Measurements from ENCODE around the gene AREL1.
A peak's percentile ranks its signal among the peaks of the same experiment; 100 is the strongest.
"Not testable (repeated sequence)": the region's sequence is repeated elsewhere in the genome, so short reads cannot be mapped to it uniquely, and the experiment has no call there.

The AREL1 gene

GRCh38 chr14:74712499-74713394, at the start of gene AREL1, which contains the start of gene FCF1:
AREL1 (minus strand) TSS chr14:74713080; CDS start chr14:74685615, 27,465 bp downstream.
FCF1 (plus strand) TSS chr14:74713144; CDS start chr14:74713198, 54 bp downstream.
- DNase-seq, result peak; percentile 87

GRCh38 chr14:74758505-74758904, 45.6 kb upstream of the AREL1 start:
- not testable (repeated sequence) for DNase-seq

- DNase-seq, result no peak
These were observed 43.4 kb upstream of the AREL1 start for GRCh38 chr14:74756326-74756725.

- DNase-seq, result no peak
These were observed 42.0 kb upstream of the AREL1 start for GRCh38 chr14:74754899-74755298.

GRCh38 chr14:74754157-74754556, 41.3 kb upstream of the AREL1 start:
- no peak for DNase-seq

GRCh38 chr14:74747237-74747636, 34.4 kb upstream of the AREL1 start:
- DNase-seq, result no peak

- peak; percentile 21 for DNase-seq
These were observed 26.6 kb upstream of the AREL1 start for GRCh38 chr14:74739293-74740030.

GRCh38 chr14:74737753-74738325, 25.0 kb upstream of the AREL1 start:
- peak; percentile 76 for DNase-seq

- no peak for DNase-seq
These were observed 22.2 kb upstream of the AREL1 start for GRCh38 chr14:74735125-74735524.

GRCh38 chr14:74733221-74733620, 20.3 kb upstream of the AREL1 start:
- no peak for DNase-seq

- no peak for DNase-seq
These were observed 19.5 kb upstream of the AREL1 start for GRCh38 chr14:74732387-74732786.

- no peak for DNase-seq
These were observed 10.3 kb upstream of the AREL1 start for GRCh38 chr14:74723134-74723533.

- DNase-seq, result peak; percentile 25
These were observed 7.6 kb upstream of the AREL1 start for GRCh38 chr14:74720526-74720925.

- no peak for DNase-seq
These were observed 485 bp upstream of the AREL1 start for GRCh38 chr14:74713395-74713735.

- DNase-seq, result no peak
These were observed 1.2 kb downstream of the AREL1 start for GRCh38 chr14:74711651-74712050.

GRCh38 chr14:74710480-74710879, 2.4 kb downstream of the AREL1 start:
- no peak for DNase-seq

GRCh38 chr14:74705613-74706500, 7.0 kb downstream of the AREL1 start:
- DNase-seq, result no peak

- no peak for DNase-seq
These were observed 8.2 kb downstream of the AREL1 start for GRCh38 chr14:74704656-74705055.

GRCh38 chr14:74703043-74703442, 9.8 kb downstream of the AREL1 start:
- DNase-seq, result no peak

GRCh38 chr14:74702293-74702692, 10.6 kb downstream of the AREL1 start:
- no peak for DNase-seq

GRCh38 chr14:74698465-74698864, 14.4 kb downstream of the AREL1 start:
- no peak for DNase-seq

- DNase-seq, result no peak
These were observed 14.9 kb downstream of the AREL1 start for GRCh38 chr14:74697976-74698375.

GRCh38 chr14:74697543-74697942, 15.3 kb downstream of the AREL1 start:
- peak; percentile 89 for DNase-seq
